Vagina (tissue), 2 donors: ENCODE data around the gene TECPR1. TPM values are rescaled to one million over a fixed set of nuclear protein-coding genes. Genes with fewer than 3 reads are reported as not detected.

Experiments
- DNase-seq, 2 donors: peaks; one replicate each; pipeline ENCODE4 v3.0.0-alpha.2; 2017; ENCODE audit errors: extremely low spot score in 2 of 2
- H3K27ac ChIP-seq: fragments of 200-600 bp; sonication (generic); one replicate; pipeline ENCODE4 v1.5.1; 2019
- H3K27me3 ChIP-seq: fragments of 200-600 bp; sonication (generic); one replicate; pipeline ENCODE4 v1.5.1; 2019
- H3K36me3 ChIP-seq, 2 donors: fragments of 200-600 bp; sonication (generic); one replicate each; pipeline ENCODE4 v1.5.1; 2017 to 2019
- H3K4me1 ChIP-seq: fragments of 200-600 bp; sonication (generic); one replicate; pipeline ENCODE4 v1.5.1; 2019
- H3K4me3 ChIP-seq, 2 donors: fragments of 200-600 bp; sonication (generic); 1 replicate in 1 of 2; 2 replicates in 1 of 2; pipeline ENCODE4 v1.5.1; 2016 to 2019
- H3K9me3 ChIP-seq: fragments of 200-600 bp; sonication (generic); one replicate; pipeline ENCODE4 v1.5.1; 2019
- CTCF ChIP-seq, 3 experiments: fragments of 450-650 bp in 2 of 3; fragments of 200-600 bp in 1 of 3; sonication (generic) in 1 of 3; IDR thresholded peaks; one replicate each; pipeline ENCODE4 v1.5.1; 2017 to 2019; ENCODE audit warnings: antibody characterized with exemption in 3 of 3, mild to moderate bottlenecking in 2 of 3, moderate library complexity in 2 of 3
- POLR2A ChIP-seq, 2 donors: fragments of 450-650 bp; IDR thresholded peaks; one replicate each; pipeline ENCODE4 v1.6.1; 2017; ENCODE audit warnings: antibody characterized with exemption in 2 of 2, mild to moderate bottlenecking in 2 of 2, moderate library complexity in 2 of 2
- POLR2AphosphoS5 ChIP-seq, 2 donors: sonication (generic); formaldehyde crosslinking; IDR thresholded peaks; one replicate each; pipeline ENCODE4 v1.9.0; 2017; ENCODE audit warnings: antibody characterized with exemption in 2 of 2, mild to moderate bottlenecking in 2 of 2, low read depth in 1 of 2; ENCODE audit not compliant: insufficient read depth in 1 of 2
- intact Hi-C: fragments of 100-400 bp; cut with DNase I; formaldehyde crosslinking; loops from one replicate; pipeline ENCODE4 v1.15.1; 2023
- total RNA-seq: library from RNA; depleted of rRNA; stranded (reverse); fragments of >200 nt; gene quantifications from one replicate; pipeline ENCODE4 v1.2.3, GENCODE V29; 2016

TECPR1 gene
- total RNA-seq, 1 donor from 2014 or later: 19.6 TPM

GRCh38 chr7:98175260-98175940, 76.6 kb downstream of the TECPR1 start:
- intact Hi-C loops: no loop called here
- Histone ChIP-seq H3K4me3 (no peak overlapping the region), H3K36me3 (peaks cover 0 to 29% of the 10 kb centered on the region in 2 donors), H3K4me1 (no peaks in the 10 kb centered on the region), H3K27ac (no peak overlapping the region), H3K27me3 (no peaks in the 10 kb centered on the region), H3K9me3 (no peaks in the 10 kb centered on the region)
- DNase-seq: no peak
- no peak for TF ChIP-seq POLR2A (IDR thresholded peaks at IDR 0.05)
- TF ChIP-seq CTCF (IDR thresholded peaks at IDR 0.05): no peak
- TF ChIP-seq POLR2AphosphoS5 (IDR thresholded peaks at IDR 0.05; ENCODE audit: insufficient read depth in 1 of 2, low read depth in 1 of 2): no peak

DNA sequence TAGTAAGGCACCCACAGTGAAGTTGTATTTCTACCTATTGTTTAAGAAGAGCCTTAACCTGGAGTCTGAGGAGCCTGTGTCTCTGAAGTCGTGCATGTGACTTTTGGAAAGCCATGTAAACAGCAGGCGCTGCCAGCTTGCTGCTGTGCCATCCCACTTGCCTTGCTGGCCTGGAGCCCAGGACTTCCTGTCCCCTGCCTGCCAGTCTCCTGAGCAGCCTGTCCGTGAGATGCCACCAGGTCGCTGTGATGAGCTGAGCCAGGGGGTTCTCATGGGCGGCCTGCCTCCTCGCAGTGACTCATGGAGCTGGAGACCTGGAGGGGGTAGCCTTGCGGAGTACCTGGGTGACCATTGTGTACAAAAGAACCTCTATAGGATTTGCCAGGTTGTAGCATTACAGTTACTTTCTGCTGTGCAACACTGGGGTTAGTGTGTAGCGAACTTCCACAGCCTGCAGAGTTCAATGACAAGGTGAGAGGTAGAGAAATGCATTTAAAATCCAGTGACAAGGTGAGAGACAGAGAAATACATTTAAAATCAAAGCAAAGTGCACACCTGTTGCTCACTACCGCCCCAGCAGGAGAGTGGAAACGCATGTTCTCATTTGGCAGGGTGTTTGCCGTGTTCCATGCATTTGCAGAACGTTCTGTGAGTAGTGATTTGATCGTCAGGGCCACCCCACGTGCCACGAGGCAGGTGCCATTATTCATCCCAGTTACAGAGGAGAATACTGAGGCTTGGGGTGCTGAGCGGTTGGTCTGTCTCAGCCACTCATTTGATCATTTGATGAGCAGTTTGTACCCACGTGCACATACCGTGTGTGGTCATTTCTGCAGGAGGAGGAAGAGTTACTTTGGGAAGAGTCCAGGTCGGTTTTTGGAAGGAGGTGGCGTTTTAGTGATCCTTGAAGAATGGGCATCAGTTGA, 77.4 kb downstream of the TECPR1 start:
- Histone ChIP-seq H3K4me3 (no peak overlapping the region), H3K36me3 (peaks cover 0 to 29% of the 10 kb centered on the region in 2 donors), H3K9me3 (no peaks in the 10 kb centered on the region), H3K4me1 (no peaks in the 10 kb centered on the region), H3K27ac (no peak overlapping the region), H3K27me3 (no peaks in the 10 kb centered on the region)
- no peak for TF ChIP-seq CTCF (IDR thresholded peaks at IDR 0.05)
- no peak for TF ChIP-seq POLR2A (IDR thresholded peaks at IDR 0.05)
- no peak for TF ChIP-seq POLR2AphosphoS5 (IDR thresholded peaks at IDR 0.05; ENCODE audit: insufficient read depth in 1 of 2, low read depth in 1 of 2)
- intact Hi-C loops: no loop called here
- DNase-seq: no peak

DNA sequence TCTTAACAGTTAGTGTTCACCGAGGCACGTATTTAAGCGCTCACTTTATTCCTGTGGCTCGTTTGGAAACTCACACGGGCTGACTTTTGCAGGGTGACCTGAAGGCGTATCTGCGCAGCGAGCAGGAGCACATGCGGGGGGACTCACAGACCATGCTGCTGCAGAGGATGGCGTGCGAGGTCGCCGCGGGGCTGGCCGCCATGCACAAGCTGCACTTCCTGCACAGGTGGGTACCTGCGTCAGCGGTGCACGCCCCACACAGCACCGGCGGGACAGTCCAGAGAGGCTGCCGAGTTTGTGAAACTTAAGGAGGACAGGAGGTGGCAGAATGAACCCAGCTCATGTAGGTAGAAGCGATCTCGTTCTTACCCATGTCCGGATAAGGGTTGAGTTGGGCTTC, 80.6 kb downstream of the TECPR1 start:
- Histone ChIP-seq H3K36me3 (peaks cover 0 to 24% of the 10 kb centered on the region in 2 donors), H3K27ac (no peak overlapping the region), H3K4me3 (no peak overlapping the region), H3K27me3 (no peaks in the 10 kb centered on the region), H3K9me3 (no peaks in the 10 kb centered on the region), H3K4me1 (no peaks in the 10 kb centered on the region)
- TF ChIP-seq POLR2AphosphoS5 (IDR thresholded peaks at IDR 0.05; ENCODE audit: insufficient read depth in 1 of 2, low read depth in 1 of 2) (no peak), CTCF (IDR thresholded peaks at IDR 0.05) (no peak), POLR2A (IDR thresholded peaks at IDR 0.05) (no peak)
- DNase-seq: no peak
- intact Hi-C loops: loop anchor here (2.0 kb wide), 1 partner anchor 67 kb away; no protein-coding TSS in a partner anchor

- no peak for DNase-seq
- Histone ChIP-seq H3K4me3 (no peak overlapping the region), H3K27me3 (no peaks in the 10 kb centered on the region), H3K4me1 (no peaks in the 10 kb centered on the region), H3K27ac (no peak overlapping the region), H3K36me3 (peaks cover 0 to 24% of the 10 kb centered on the region in 2 donors), H3K9me3 (no peaks in the 10 kb centered on the region)
- TF ChIP-seq CTCF (IDR thresholded peaks at IDR 0.05): no peak
- TF ChIP-seq POLR2A (IDR thresholded peaks at IDR 0.05): no peak
- TF ChIP-seq POLR2AphosphoS5 (IDR thresholded peaks at IDR 0.05; ENCODE audit: insufficient read depth in 1 of 2, low read depth in 1 of 2): no peak
- intact Hi-C loops: loop anchor here (2.0 kb wide), 1 partner anchor 66 kb away; no protein-coding TSS in a partner anchor
Measured at GRCh38 chr7:98170966-98171365, 81.1 kb downstream of the TECPR1 start.
